HG02852 (cell line): ENCODE results near the gene MSH2.
"Not testable (repeated sequence)": the region's sequence is repeated elsewhere in the genome, so short reads cannot be mapped to it uniquely, and the experiment has no call there.

ENCODE experiments used
- ATAC-seq: cut with Tn5 transposase; IDR thresholded peaks from one replicate; pipeline ENCODE4 v1.9.1; 2021; ENCODE audit warnings: mild to moderate bottlenecking, moderate library complexity; ENCODE audit not compliant: unreplicated experiment

The MSH2 gene

DNA sequence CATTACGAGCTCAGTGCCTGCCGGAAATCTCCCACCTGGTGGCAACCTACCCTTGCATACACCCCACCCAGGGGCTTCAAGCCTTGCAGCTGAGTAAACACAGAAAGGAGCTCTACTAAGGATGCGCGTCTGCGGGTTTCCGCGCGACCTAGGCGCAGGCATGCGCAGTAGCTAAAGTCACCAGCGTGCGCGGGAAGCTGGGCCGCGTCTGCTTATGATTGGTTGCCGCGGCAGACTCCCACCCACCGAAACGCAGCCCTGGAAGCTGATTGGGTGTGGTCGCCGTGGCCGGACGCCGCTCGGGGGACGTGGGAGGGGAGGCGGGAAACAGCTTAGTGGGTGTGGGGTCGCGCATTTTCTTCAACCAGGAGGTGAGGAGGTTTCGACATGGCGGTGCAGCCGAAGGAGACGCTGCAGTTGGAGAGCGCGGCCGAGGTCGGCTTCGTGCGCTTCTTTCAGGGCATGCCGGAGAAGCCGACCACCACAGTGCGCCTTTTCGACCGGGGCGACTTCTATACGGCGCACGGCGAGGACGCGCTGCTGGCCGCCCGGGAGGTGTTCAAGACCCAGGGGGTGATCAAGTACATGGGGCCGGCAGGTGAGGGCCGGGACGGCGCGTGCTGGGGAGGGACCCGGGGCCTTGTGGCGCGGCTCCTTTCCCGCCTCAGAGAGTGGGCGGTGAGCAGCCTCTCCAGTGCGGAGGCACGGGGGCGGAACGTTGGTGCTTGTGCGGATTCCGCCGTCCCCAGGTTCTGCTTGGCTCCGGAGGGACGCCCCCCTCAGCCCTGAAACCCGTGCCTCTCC, at the start of gene MSH2:
Gene MSH2, plus strand, starts transcription at position 352 of the 804 bp plus-strand sequence. Its CDS starts 36 bp downstream, at position 388.
- ATAC-seq = peak; percentile 95

DNA sequence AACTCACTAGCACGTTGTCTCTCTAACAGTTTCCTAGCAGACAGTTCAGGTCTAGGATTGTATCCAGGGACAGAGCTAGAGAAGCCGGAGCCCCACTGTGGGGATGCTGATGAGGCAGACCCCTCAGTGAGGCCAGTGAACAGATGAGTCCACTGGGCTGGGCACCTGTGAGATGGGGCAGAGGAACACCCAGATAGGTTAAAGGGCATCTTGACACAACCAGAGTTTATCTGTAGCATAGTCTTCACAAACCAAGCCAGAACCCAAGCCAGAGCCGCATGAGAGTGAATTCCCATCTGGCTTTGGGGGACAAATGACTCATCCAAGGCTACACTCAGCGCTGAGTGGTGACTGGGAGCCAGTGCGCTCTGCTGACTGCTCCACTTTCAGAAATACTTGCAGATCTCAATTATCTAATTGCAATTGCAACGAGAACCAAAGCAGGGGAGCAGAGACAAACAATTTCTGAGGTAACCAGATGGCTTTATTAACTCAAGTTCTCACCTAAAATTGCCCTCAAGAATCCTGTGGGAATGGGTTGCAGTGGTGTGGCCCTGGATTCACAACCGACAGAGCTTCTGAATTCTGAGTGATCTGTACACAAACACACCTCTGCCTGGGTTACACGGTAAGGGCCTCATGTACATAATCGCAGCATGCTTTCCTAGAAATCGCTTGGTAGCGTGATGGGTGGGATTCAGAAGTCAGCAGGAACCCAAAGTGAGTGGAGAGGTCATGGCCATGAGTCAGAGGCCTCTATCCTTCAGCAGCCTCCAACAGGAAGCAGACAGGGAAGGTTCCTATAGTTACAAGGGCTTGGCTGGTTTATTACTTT, 48.7 kb upstream of the MSH2 start:
- ATAC-seq = no peak

DNA sequence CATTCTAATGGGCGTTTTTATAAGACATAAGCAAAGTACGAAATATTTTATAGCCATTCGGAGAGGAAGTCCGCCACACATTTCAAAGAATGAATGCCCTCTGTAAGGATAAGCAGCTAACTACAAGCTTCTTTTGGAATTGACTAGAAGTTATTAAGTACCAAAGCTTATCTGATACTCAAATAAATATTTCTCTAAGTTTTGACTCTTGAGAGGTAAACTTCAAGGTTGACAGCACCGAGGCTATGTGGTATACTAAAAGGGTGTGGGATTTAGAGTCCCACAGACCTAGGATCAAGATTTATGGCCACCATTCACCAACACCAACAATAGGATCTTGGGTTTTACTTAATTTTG, 48.1 kb upstream of the MSH2 start:
- no peak for ATAC-seq

DNA sequence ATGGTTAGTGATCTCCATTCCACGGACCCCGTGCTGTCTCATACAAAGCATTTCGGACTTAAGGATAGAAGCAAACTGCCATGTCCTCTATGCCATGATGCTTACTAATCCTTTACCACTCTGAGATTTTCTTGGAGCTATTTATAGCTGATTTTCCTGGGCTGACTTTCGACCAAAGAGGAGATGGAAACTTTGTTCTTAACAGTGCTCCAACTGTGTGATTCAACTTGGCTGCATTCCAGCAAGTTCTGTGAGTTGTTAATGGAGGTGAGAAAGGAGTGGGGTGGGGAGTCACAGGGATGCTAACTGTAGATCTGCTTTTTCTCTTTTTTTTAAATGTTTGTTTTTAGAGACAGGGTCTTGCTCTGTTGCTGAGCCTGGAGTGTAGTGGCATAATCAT, 45.5 kb upstream of the MSH2 start:
- no peak for ATAC-seq

DNA sequence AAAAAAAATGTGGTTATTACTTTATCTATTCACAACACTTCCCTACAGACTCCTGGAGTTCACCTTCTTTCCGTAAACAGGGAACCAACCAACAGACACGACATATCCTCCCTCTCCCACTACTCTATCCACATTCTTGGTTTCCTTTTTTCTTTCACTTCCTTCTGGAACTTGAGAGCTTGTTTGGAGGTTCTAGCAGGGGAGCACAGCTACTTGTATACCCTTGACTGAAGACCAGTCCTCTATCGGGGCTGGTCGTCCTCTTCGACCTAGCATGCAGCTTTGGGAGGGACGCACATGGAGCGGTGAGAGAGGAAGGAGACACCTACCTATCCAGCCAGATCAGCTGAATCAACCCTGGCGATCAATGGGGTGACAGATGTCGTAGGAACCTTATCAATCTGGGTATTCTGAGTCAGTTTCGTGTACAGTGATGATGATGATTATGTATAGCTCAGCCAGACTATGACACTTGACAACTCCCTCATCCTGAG, 43.5 kb upstream of the MSH2 start:
- ATAC-seq = no peak

DNA sequence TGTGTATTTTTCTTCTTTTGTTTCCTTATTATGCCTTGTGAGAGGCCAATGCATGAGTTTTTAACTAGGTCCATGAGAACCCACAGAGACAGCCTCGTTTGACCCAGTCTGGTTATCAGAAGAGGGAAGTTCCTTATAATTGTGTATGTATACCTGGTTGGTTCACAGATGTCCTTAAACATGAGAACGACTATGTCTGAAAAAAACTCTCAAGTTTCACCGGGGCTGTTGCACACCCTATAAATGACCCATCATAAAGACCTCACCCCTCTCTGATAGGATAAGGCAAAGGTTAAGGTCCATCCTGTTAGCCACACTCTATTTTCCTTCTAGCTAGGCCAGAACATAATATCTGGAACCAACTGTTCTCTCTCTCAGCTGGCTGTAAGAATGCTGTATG, 42.7 kb upstream of the MSH2 start:
- no peak for ATAC-seq

DNA sequence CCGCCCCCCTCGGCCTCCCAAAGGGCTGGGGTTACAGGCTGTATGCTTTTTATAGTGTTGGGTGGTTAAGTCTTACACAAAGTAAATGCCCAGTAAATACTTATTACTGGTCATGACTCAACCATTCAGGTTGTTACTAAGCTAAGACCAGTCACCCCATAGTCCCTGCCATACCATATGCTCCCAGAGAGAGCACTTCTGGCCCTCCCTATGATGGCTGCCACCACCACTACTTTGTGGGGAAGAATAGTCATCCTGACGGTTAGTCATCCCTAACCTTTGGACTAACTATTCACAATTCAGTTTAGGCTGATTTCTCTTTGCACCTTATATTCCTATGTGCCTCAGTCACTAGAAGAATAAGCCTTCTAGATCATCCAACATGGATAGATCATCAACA, 42.0 kb upstream of the MSH2 start:
- no peak for ATAC-seq

DNA sequence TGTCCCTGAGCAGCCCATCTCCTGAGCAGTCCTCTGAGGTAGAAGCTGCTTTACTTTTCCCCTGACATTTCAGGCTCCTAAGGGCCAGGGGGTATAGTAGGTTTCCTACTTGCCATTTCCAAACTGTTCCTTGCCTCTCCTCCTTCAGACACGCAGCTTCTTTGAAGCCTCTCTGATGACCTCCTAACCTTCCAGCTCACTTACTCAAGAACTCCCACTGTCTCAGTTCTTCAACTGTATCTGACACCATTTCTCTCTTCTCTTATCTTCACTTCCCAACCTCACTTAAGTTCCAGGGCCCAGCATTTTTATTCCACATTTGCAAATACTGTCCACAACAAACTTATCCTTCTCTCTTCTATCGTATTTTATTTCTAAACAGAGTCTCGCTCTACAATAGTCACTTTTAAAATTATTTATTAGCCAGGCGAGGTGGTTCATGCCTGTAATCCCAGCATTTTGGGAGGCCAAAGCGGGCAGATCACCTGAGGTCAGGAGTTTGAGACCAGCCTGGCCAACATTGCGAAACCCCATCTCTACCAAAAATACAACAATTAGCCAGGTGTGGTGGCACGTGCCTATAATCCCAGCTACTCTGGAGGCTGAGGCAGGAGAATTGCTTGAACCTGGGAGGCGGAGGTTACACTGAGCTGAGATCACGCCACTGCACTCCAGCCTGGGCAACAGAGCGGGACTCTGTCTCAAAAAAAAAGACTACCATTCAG, 41.3 kb upstream of the MSH2 start:
- ATAC-seq = not testable (repeated sequence)

DNA sequence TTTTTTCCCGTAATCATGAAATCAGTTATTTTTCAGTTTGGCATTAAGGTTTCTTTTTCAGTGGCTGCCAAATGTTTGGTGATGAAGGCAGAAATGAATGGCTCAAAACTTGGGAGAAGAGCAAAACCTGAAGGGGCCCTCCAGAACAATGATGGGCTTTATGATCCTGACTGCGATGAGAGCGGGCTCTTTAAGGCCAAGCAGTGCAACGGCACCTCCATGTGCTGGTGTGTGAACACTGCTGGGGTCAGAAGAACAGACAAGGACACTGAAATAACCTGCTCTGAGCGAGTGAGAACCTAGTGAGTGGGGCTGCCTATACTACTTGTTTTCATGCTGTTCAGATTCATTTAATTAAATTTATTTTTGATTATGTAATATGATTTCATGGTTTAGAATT, 29.2 kb upstream of the MSH2 start:
- no peak for ATAC-seq

DNA sequence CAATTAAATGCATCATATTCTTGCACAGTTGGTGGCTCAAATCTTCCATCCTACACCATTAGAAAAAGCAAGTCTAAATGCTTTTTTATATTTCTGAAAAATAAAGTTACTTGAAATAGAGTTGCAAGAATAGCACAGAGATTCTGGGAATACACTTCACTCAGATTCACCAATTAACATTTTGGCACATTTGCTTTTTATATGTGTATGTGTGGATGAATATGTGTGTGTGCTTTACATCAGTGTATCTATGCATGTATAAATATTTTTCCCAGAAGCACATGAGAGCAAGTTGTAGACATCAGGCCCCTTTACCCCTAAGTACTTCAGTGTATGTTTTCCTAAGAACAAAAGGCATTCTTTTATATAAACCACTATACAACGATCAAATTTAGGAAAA, 27.6 kb upstream of the MSH2 start:
- ATAC-seq = no peak

DNA sequence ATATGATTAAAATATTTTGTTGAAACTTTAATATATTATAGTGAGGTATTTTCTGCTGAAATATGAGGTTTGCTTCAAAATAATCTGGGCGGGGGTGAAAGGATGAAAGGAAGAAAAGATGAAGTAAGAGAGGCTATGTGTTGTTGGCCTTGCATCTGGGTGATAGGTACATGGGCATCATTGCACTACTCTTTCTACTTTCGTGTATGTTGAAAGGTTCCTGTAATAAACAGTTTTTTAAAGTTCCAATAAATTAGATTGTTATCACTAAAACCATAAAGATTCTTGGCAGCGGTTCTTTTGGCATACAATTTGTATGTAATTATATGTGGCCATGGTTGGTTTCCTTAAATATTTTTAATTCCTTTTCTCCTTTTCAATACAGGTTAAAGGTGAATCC, 23.6 kb upstream of the MSH2 start:
- no peak for ATAC-seq

DNA sequence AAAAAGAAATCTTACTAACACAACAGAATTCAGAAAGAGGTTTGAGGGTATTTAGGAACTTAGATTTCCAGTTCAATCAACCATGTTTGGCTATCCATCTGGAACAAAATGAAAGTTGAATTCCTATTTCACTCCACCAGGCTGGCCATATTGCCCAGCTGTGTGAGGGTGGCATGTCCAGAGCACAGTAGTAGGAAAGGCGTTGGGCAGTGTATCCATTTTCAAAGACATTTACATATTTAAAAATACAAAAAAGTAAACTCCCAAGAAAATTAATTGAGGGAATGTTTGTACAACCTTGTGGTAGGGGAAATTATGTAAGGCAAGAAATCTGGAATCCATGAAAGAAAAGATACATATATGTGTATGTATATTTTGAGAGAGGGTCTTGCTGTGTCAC, 21.5 kb upstream of the MSH2 start:
- ATAC-seq = no peak

DNA sequence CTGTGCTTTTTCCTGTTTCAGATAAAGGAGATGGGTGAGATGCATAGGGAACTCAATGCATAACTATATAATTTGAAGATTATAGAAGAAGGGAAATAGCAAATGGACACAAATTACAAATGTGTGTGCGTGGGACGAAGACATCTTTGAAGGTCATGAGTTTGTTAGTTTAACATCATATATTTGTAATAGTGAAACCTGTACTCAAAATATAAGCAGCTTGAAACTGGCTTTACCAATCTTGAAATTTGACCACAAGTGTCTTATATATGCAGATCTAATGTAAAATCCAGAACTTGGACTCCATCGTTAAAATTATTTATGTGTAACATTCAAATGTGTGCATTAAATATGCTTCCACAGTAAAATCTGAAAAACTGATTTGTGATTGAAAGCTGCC, 16.4 kb upstream of the MSH2 start:
- no peak for ATAC-seq

DNA sequence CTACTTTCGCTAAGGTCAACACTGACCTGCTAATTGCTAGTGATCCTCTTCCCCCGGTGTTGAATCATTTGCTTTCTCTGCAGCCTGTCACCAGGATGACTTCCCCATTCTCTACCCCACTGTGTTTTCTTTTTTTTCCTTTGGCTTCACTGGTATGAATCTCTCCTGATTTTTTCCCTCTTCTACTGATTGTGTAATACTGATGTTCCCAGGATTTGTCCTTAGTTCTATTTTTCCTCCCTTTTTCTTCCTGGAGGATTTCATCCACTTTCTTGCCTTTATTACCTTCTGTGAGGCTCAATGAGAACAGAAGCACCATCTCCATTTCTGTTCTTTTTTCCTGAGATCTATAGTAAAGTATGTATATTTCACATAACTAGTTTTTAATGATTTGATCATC, 14.1 kb upstream of the MSH2 start:
- ATAC-seq = no peak

DNA sequence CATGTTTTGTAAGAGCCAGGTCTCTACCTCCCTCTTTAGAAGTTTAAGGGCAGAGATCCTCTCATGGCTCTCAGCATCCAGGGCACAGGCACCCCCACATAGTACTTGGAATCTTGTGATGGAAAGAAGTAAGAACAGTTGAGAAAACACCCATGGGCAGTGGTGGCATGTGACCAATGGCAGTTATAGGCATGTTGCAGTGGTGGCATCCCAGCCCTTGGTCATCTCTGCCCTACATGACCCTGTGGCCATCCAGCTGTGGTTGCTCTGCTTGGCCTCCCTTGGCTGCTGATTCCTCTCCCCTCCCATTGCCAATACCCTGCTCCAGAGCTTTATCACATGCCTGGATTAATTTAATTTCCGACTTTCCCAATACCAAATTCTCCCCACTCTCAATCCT, 13.3 kb upstream of the MSH2 start:
- ATAC-seq = no peak

DNA sequence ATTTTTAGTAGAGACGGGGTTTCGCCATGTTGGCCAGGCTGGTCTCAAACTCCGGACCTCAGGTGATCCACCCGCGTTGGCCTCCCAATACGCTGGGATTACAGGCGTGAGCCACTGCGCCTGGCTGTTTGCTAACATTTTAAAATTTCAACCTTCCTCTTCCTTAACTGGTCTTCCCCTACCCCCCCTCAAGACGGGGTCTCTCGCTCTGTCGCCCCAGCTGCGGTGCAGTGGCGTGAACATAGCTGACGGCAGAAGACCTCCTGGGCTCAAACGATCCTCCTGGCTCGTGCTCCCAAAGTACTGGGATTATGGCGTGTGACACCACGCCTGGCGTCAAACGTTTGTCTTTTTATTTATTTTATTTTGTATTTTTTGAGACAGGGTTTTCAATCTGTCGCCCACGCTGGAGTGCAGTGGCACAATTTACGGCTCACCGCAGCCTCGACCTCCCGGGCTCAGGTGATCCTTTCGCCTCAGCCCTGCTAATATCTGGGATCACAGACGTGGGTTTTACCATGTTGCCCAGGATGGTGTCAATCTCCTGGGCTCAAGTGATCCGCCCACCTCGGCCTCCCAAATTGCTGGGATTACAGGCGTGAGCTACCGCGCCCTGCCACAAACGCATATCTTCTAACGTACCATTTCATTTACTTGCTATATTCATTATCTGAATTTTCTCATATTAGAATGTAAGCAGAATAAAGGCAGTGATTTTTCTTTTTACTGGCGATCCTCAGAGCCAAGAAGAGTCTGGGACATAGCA, 984 bp upstream of the MSH2 start:
- no peak for ATAC-seq

DNA sequence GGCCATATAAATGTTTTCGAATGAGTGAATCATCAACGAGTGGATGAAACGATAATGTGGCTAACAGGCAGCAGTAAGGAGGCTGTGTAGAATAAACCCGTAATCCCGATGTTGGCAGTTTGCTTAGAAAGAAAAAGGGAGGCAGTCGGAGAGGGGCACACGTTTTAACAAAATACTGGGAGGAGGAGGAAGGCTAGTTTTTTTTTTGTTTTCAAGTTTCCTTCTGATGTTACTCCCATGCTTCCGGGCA, 476 bp upstream of the MSH2 start:
- no peak for ATAC-seq

DNA sequence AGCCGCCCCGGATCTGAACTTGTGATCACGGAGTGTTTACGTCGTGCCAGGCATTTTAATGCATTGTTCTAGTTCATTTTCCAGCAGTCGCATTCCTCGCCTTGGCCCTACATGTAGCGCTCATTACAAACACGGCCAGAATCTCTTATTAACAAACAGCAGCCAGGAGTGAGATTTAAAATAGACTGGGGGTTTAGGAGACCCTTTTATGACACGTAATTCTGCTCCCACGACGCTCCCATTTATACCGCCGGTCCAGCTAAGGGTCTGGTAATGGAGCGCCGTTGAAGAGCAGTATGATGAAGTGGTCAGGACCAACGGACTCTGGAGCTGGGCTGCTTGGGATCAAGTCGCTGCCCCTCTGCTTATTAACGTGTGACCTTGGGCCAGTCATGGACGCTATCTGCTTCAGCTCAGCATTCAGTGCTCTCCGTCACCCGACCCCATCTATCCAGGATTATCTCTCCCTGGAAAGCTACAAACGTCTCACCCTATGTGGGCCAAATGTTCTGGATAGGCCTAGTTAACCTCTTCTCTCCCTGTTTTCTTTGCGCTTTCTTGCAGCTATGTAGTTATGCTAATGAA, 745 bp downstream of the MSH2 start:
- no peak for ATAC-seq

DNA sequence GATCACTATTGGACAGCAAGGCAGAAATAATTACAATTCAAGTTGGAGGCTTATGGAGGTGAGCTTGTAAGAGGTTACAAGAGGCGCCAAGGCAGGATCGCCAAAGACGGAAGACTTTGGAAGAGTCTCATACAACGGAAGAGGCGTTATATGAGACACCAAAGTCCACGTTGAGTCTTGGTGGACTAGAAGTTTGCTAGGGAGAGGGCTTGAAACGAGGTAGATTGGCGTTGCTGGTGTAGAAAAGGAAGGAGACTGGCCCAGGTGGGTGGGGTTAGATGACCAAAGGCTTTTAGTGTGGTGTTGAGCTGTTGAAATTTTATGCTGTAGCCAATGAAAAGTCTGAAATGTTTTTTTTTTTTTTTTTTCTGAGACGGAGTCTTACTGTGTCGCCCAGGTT, 1.4 kb downstream of the MSH2 start:
- ATAC-seq = no peak

DNA sequence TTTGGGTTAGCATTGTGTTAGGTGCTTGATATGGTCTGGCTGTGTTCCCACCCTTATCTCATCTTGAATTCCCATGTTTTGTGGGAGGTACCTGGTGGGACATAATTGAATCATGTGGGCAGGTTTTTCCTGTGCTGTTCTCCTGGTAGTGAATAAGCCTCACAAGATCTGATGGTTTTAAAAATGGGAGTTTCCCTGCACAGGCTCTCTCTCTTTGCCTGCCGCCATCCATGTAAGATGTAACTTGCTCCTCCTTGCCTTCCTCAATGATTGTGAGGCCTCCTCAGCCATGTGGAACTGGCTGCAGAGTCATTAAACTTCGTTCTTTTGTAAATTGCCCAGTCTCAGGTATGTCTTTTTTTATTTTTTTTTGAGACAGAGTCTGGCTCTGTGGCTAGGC, 2.8 kb downstream of the MSH2 start:
- ATAC-seq = no peak
